Epithelial cell of proximal tubule (primary cell): Measurements from ENCODE around the gene CRABP2. TPM values are rescaled to one million over a fixed set of nuclear protein-coding genes. Genes with fewer than 3 reads are reported as not detected.

Experiments
- DNase-seq: peaks from one replicate; pipeline ENCODE4 v3.0.0-alpha.2; 2011; ENCODE audit warnings: low read depth
- H3K4me3 ChIP-seq: 2 replicates; pipeline ENCODE4 v1.5.1; 2011; ENCODE audit warnings: low read depth, mild to moderate bottlenecking, low read length
- CTCF ChIP-seq: conservative IDR thresholded peaks from 2 replicates; pipeline ENCODE4 v1.5.1; 2012; ENCODE audit warnings: low read depth, mild to moderate bottlenecking, low read length
- total RNA-seq: library from RNA; depleted of rRNA; stranded (reverse); fragments of >200 nt; gene quantifications from 2 replicates; pipeline ENCODE4 v1.2.3, GENCODE V29; 2015

CRABP2 gene
- total RNA-seq, 1 donor from 2014 or later, result 77.1 TPM

- DNase-seq, result no peak
- H3K4me3 ChIP-seq, result no peak overlapping the region
- no peak for TF ChIP-seq CTCF
Measured at GRCh38 chr1:156709757-156710489, 4.5 kb upstream of the CRABP2 start.

GRCh38 chr1:156709031-156709430 is 3.6 kb upstream of the CRABP2 start:
- DNase-seq, result no peak
- TF ChIP-seq CTCF, result no peak
- H3K4me3 ChIP-seq, result no peak overlapping the region

GRCh38 chr1:156708218-156708661 is 2.9 kb upstream of the CRABP2 start:
- no peak for DNase-seq
- no peak for TF ChIP-seq CTCF
- H3K4me3 ChIP-seq, result no peak overlapping the region

- TF ChIP-seq CTCF, result no peak
- H3K4me3 ChIP-seq, result no peak overlapping the region
- no peak for DNase-seq
Measured at GRCh38 chr1:156707417-156708217, 2.2 kb upstream of the CRABP2 start.

- no peak for DNase-seq
- no peak for TF ChIP-seq CTCF
- H3K4me3 ChIP-seq, result peak overlapping the region; percentile 55
Measured at GRCh38 chr1:156706657-156707416, 1.5 kb upstream of the CRABP2 start.

- DNase-seq, result no peak
- peak; percentile 82 for TF ChIP-seq CTCF
- peak overlapping the region; percentile 55 for H3K4me3 ChIP-seq
Measured at GRCh38 chr1:156705918-156706656, 704 bp upstream of the CRABP2 start.
